Right ventricle myocardium inferior (tissue), 1 donor: ENCODE results near the gene OTOGL. TPM values are rescaled to one million over a fixed set of nuclear protein-coding genes. Genes with fewer than 3 reads are reported as not detected.
"Not testable (repeated sequence)": the region's sequence is repeated elsewhere in the genome, so short reads cannot be mapped to it uniquely, and the experiment has no call there.

ENCODE experiments used
- ATAC-seq: fragments of 200-7000 bp; cut with Tn5 transposase; one replicate; pipeline ENCODE4 v1.9.1; 2020; ENCODE audit warnings: mild to moderate bottlenecking, moderate library complexity
- DNase-seq: peaks from one replicate; pipeline ENCODE4 v3.0.0; 2021; ENCODE audit errors: missing footprints
- intact Hi-C: fragments of 100-400 bp; cut with DNase I; formaldehyde crosslinking; loops from one replicate; pipeline ENCODE4 v1.11.0; 2022
- total RNA-seq: library from RNA; stranded (reverse); fragmentation: NEBNext Ultra II Directional; extraction: Animal tissue kit (Norgen Biotek cat#: 25700); gene quantifications from one replicate; pipeline ENCODE4 v1.2.1, GENCODE V29; 2021
- donor health status: DM: no; HTN: yes; CAD: no; lungs with severe emphysema.

The OTOGL gene
- total RNA-seq, 1 donor from 2014 or later = 0.38 TPM

DNA sequence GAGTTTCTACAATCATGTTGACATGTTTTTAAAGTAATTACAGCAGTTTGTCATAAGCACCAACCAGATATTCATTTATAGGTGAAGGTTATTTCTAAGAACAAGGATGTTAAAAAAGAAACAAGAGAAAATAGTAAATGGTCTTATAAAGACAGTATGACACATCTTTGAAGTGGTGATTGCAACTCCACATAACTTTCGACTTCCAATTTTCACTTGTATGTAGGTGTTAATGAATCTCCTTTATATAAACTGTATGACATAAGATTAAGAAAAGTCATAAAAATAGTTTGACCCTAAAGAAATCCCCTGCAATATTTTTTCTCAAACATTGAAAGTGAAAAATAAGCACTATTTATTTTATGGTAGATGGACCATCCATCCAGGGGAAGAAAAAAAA lies 199.9 kb downstream of the OTOGL start:
- intact Hi-C loops = no loop called here
- ATAC-seq (no peak), DNase-seq (no peak)

DNA sequence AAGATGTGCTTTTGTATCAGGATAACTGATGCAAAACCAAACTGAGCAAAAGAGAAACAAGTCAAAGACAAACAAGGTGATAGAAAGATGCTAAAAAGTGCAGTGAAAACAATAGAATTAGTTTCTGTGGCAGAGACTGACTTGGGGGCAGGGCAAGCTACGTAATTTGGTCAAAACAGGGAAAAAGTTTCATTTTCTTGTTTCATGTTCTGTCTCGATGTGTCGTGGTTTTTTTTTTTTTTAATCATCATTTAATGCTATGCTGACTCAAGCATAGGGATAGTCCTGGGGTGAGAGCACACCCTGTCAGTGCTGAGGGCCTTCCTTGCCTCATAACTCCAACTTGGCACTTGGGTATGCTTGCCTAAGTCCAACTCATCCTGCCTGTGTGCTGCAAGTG lies 200.6 kb downstream of the OTOGL start:
- DNase-seq (no peak), ATAC-seq (no peak)
- intact Hi-C loops = no loop called here

DNA sequence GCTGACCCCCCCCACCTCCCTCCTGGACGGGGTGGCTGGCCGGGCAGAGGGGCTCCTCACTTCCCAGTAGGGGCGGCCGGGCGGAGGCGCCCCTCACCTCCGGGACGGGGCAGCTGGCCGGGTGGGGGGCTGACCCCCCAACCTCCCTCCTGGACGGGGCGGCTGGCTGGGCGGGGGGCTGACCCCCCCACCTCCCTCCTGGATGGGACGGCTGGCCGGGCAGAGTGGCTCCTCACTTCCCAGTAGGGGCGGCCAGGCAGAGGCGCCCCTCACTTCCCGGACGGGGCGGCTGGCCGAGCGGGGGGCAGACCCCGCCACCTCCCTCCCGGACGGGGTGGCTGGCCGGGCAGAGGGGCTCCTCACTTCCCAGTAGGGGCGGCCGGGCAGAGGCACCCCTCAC lies 208.1 kb downstream of the OTOGL start:
- DNase-seq, ATAC-seq, intact Hi-C loops: not testable (repeated sequence)

DNA sequence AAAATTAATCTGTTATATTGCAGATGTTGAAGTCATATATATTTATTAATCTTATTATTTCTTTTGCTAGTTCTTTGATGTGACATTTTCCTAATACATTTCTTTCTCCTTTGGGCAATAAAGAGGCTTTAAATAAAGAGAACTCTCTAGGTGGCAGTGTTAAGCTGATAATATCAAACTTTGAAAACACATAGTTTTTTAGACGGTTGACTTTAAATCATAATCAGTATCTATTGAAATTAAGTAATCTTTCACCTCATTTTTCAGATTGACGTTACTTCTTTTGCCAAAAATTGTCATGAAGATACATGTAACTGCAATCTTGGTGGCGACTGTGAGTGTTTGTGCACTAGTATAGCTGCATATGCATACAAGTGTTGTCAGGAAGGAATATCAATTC lies 213.9 kb downstream of the OTOGL start:
- no peak for ATAC-seq
- intact Hi-C loops = no loop called here
- DNase-seq = no peak

DNA sequence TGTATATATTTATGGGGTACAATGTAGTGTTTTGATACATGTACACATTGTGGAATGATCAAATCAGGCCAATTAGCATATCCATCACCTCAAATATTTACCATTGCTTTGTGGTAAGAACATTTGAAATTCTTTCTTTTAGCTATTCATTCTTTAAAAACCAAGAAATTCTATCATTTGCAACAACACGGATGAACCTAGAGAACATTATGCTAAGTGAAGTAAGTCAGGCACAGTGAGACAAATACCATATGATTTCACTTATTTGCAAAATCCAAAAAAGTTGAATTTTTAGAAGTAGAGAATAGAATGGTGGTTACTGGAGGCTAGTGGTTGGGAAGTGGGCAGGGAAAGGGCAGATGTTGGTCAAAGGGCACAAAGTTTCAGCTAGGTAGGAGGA lies 215.4 kb downstream of the OTOGL start:
- DNase-seq = no peak
- ATAC-seq = no peak
- intact Hi-C loops = no loop called here

DNA sequence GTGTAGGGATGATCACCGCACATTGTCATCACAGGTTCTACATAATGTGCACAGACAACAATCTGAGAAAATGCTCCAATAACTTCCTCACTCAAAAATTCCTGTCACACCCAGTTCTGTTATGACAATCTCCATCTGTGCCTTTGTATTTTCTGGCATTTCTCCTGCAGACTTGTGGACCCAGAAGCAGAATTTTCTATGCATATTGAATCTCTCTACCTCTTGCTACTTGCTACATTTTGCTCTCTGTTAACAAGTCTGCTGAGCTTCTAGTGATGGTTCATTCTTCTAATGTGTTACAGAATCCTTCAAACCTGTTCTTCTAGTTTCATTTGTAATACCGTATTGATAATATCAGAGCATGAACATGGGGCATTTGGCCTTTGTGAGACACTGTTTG lies 216.9 kb downstream of the OTOGL start:
- intact Hi-C loops = no loop called here
- DNase-seq = no peak
- no peak for ATAC-seq

DNA sequence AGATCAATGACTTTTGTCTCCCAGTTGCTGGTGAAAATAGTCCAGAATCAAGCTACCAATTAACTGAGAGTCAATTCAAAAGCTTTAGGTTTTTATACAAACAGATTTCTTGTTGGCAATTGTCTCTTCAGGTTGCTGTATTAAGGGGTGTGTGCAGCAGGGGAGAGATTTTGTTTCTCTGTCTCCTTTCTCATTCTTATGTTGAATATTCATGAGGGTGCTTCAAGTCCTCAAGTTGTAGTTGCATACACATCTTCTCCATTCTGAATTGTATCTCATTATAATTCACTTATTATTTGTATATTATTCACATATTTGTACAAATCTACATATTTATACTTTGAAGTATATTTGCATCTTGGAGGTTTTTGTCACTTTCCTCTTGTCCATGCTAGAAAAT lies 218.0 kb downstream of the OTOGL start:
- intact Hi-C loops = no loop called here
- no peak for ATAC-seq
- DNase-seq = no peak

DNA sequence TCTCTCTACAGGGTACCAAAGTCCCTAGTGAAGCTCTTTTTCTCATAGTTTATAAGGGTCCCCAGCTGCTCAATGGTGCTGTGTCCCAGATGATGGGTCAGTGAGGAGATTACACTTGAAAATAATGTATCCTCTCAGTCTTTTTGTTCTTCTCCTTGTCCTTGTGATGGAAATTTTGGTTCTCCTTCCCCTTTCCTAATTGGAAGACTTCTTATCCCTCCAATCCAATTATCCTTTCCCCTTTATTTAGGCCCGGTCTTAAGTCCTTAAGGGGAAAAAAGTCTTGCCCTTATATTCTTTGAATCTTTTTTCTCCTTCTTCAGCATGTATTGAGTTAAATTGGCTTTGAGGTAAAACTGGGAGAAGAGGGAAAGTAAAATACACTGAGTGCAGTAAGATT lies 218.6 kb downstream of the OTOGL start:
- intact Hi-C loops = no loop called here
- DNase-seq = no peak
- ATAC-seq = no peak

DNA sequence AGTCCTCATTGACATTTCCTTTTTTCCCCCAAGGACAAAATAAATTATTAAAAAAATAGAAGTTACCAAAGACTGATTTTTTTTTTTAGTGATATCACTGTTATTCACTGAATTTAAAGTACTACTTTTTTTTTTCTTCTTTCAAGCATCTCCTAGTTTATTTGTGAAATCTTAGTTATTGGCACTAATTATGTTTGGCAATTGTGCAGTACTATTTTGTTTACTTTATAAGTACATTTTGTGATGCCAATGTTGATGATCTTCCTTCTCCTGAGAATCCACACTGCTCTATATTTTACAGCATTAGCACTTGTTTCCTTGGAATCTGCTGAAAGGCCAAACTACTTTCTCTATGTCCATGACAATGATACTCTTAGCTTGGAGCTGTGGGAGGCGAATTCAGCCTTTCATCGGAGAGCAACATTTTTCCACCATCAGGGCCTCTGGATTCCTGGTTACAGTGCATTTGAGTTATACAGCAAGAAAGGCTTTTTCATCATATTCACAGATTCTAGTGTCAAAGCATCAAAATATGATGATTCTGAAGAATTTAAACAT lies 220.9 kb downstream of the OTOGL start:
- intact Hi-C loops = no loop called here
- ATAC-seq (no peak), DNase-seq (no peak)

DNA sequence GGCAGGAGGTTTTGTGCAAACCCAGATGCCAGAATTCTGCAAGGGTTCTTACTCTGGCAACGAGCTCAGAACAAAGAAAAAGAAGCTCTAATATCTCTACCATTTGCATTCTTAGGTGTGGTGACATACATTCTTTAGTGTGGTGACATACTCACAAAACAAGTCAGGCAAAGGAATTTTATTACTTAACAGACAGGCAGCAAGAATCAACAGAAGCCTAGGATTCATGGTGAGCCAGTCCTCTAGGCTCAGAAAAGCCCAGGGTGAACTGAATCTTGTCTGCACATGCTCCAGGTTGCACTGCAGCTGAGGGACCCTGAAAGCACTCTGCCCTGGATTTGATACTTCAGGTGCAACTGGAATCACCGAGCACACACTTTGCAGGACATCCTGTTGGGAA lies 222.3 kb downstream of the OTOGL start:
- ATAC-seq = no peak
- no peak for DNase-seq
- intact Hi-C loops = no loop called here

DNA sequence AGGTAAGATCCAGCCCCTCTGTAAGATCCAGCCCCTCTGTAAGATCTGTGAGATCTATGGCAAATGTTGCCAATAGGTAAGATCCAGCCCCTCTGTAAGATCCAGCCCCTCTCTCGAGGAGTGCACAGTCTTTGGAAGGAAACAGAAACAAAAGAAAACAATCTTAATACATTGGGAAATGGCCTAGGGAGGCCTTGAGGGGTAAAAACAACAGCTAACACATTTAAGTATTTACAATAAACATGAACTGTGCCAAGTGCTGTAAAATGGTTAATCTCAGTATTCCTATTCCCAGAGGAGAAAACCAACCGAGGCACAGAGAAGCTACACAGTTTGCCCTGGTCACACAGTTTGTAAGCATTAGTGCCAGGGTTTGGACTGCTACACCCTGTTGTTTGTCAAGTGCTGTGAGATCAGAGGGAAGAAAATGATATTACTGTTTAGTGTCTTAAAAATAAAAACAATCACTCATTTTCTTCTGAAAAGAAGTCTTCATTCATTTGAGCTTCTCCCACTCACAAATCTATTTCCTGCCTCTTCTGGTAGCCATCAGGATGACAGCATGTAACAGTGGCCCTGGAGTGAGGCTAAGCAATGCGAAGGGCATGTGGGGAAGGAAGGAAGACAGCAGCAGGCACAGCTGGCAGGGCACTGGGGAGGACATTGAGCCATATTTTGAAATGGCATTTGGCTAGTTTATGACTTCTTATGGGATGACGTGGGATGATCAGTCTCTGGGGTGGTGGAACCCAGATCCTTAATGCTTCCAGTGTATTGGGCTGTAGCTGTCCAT lies 226.0 kb downstream of the OTOGL start:
- intact Hi-C loops = no loop called here
- no peak for DNase-seq
- ATAC-seq = no peak

DNA sequence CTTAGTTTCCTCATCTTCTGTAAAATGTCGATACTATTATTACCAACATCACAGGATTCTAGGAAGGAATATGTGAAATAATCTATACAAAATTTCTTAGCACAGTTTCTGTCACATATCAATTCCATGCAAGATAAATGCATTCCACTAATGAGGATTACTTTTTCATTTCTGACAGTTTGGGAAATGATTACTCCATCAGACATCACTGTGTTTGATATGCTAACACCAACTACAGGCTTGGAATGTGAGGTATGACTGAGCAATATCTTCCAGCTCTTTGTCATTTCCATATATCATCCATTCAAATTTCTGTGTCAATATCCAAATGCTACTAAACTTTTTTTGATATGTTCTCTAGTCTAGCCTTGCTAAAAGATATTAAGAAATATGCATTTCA lies 233.5 kb downstream of the OTOGL start:
- no peak for DNase-seq
- intact Hi-C loops = no loop called here
- no peak for ATAC-seq

DNA sequence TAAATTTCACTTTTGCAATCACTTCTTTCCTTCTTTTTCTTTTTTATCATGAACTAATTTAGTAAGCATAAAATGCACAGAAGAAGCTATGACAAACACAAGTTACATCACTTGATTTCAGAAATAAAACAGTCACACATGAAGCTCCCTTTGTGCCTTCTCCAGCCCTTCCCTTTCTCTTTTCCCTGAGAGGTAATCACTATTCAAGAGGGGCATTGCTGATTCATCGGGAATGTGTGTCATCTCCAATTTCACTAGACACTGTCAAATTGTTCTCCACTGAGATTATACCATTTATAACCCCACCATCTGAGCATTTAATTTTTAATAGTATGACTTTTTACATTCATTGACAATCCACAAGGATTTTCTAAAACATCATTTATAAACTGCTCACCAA lies 253.1 kb downstream of the OTOGL start:
- ATAC-seq (no peak), DNase-seq (no peak)
- intact Hi-C loops = no loop called here

DNA sequence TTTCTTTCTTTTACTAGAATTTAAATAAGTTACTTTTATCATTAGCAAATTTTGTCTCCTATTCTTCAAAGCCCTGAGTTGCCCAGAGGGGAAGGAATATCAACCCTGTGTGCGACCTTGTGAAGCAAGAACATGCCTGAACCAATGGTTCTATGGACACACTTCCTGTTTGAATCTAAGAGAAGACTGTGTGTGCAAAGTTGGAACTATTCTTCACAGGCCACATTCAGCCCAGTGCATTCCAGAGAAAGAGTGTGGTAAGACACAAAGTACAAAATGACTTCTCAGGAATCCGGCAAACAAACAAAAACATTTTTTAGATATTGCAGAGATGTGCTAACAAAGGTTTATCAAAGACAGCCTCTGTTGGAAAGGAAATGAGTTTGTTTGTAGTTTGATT lies 253.9 kb downstream of the OTOGL start:
- intact Hi-C loops = no loop called here
- ATAC-seq = no peak
- DNase-seq = no peak

DNA sequence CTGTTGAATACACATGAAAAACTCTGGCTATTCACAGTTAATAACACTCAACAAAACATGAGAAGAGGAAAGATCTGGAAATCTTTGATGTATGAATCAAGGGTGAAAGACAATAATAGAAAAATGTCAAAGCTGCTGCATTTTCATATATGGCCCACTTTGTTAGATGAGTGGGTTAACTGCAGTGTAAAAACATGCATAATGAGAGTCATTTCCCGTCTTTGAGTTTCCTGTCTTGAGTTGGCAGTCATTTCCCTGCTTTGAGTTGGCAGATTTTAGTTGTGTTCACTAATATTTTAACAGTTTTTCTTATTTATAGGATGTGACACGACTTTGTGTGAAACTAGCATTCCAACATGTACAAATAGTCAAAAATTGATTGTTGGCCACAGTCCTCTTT lies 256.8 kb downstream of the OTOGL start:
- ATAC-seq (no peak), DNase-seq (no peak)
- intact Hi-C loops = no loop called here

DNA sequence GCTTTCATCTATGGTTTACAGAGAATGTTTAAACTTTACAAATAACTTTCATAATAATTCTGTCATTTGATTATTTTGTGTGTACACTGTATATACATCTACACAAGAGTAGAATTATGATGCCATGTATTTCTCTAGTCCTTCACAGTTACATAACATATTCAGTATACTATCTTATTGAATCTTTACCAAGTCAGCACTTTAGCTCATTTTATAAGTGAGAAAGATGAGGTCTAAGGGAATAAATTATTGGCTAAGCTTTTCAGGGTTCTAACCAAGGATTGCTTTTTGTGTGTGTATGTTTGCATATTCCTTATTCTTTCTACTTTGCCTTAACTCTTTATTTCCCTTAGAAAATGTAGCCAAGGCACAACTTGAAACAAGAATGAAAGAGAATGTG lies 260.4 kb downstream of the OTOGL start:
- intact Hi-C loops = no loop called here
- DNase-seq = no peak
- ATAC-seq = no peak

DNA sequence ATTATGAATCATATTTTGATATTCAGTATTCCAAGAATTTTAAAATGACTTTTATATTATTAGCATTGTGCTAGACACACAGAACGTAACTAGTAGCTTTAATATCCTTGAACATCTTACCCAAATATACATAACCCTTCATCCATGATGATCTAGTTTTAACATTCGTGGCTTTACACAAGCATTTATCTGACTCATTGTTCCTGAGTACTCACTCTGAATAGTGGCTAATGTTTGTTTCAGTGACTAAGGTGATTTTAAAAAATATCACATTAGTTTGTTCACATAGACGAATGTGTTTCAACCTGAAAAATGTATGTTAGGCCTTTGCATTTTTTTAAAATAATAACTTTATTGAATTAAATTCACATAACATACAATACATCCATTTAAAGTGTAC lies 264.7 kb downstream of the OTOGL start:
- intact Hi-C loops = no loop called here
- no peak for ATAC-seq
- DNase-seq = no peak

DNA sequence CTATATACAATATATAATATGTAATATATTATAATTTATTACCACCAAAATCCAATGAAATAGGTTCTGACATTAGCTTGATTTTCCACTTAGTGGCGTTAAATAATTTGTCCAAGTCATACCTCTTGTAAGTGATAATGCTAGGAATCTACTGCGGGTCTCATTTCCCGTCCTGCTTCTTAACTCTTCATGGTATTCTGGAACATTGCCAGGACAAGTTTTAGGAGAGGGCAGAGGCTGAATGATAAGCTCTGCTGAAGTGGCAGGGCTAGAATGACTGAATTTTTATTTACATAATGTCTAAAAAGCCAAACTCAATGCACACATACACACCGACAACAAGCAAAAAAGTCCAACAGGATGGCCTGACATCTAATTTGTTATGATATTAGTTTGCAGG lies 274.3 kb downstream of the OTOGL start:
- ATAC-seq = no peak
- no peak for DNase-seq
- intact Hi-C loops = no loop called here

DNA sequence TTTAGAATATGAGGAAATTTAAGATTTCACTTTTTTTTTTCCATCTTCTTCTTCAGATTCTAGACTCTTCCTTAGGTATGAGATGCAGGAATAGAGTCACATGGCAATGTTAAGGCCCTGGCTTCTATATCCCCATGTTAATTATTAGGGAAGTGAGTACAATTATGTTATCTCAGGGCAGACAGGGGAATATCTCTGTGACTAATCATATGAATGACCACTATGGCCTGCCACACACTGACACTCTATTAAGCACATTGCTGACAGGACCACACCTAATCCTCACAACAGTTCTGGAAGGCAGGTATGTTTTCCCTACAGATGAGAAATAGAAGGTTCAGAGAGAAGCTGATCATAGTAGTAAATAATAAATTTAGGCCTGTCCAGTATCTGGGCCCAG lies 275.3 kb downstream of the OTOGL start:
- intact Hi-C loops = no loop called here
- no peak for DNase-seq
- ATAC-seq = no peak

DNA sequence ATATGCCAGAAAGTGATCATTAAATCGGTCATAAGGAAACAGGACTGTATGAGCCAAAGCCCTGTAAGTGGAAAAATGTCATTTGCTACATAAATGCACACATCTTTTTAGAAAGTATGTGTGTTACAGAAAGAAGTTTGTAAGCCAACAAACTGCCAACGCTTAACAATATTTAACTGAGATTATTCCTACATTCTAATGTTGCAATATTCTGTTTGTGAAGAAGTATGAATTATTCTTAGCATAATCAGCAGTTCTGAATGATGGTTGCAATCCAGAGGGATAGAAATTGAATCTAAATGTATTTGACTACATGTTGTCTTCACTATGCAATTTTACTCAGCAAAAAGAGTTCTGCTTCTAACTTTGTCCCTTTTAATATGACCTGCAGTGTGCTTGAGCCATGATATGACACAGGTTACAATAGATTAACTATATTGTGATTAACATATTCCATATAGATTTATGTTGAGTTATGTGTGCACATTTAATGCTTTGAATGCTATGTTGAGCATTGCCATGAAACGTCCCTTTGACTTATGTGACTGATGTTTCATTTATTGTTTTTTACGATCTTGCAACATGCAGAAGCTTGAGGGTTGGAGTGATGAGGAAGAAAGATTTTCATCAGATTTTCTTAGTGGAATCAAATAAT lies 277.9 kb downstream of the OTOGL start:
- no peak for ATAC-seq
- no peak for DNase-seq
- intact Hi-C loops = no loop called here

DNA sequence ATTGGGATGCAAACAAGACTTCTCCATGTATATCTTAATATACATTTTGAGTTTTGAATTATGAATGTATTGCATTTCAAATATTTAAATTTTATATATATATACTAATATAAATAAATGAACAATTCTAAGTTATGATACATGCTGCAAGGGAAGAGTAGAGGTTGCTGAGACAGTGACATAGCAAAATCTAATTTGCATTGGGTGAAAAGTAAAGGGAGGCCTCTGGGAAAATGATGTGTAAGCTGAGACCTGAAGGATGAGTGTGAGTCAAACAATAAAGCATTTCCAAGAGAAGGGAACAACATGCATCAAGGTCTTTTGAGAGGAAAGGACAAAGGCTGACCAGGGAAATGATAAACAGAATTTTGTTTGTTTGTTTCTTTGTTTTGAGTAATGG lies 281.8 kb downstream of the OTOGL start:
- intact Hi-C loops = no loop called here
- no peak for ATAC-seq
- DNase-seq = no peak
